DOHH2 (cell line): ENCODE measurements around the gene PPP2R3A.

Experiments used
- CTCF ChIP-seq: fragments of 200-600 bp; sonication (generic); IDR thresholded peaks from one replicate; pipeline ENCODE4 v1.5.1; 2014; ENCODE audit warnings: antibody characterized with exemption, mild to moderate bottlenecking, low read depth, low read length; ENCODE audit not compliant: poor library complexity, severe bottlenecking
- EZH2phosphoT487 ChIP-seq: fragments of 200-600 bp; sonication (generic); IDR thresholded peaks from 2 replicates; pipeline ENCODE4 v1.6.1; 2017; ENCODE audit warnings: borderline replicate concordance, mild to moderate bottlenecking, antibody characterized with exemption, low read length, moderate library complexity, mixed read lengths

GRCh38 chr3:135995766-135996165 lies 30.2 kb downstream of the PPP2R3A start:
- no peak for TF ChIP-seq EZH2phosphoT487
- no peak for TF ChIP-seq CTCF
